HG02610 (cell line): ENCODE data around the gene ADGRD2.

Experiments used
- ATAC-seq: cut with Tn5 transposase; IDR thresholded peaks from one replicate; pipeline ENCODE4 v1.9.1; 2021; ENCODE audit warnings: mild to moderate bottlenecking, moderate library complexity; ENCODE audit not compliant: unreplicated experiment

Gene ADGRD2

DNA sequence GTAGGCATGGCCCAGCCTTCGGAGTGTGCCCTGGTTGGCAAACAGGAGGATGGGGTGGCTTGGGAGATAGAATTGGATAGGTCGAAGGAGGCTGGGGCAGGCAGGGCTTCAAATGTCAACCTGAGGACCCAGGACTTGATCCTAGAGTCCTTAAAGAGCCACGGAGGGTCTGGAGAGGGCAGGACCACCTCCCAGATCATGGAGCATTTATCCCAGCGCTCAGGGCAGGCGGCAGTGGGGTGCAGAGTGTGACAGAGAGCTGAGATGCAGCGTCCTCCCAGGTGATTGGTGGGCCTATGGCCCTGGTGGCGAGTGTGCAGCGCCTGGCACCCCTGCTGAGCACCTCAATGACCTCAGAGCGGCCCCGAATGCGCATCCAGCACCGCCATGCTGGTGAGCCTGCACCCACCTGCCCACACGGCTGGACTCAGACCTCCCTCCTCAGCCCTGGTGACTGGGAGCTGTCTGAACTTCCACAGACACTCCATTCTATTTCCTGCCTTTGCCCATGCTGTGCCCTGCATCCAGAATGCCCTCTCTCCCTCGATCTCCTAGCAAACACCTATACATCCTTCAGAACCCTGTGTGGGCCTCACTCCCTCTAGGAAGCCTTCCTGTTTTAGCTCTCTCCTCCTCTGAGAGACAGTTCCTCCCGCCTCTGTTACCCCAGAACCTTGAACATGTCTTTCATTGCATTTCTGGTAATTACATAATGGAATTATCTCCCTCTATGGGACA is 6.3 kb downstream of the ADGRD2 start:
- ATAC-seq: no peak

- no peak for ATAC-seq
These were observed 7.0 kb downstream of the ADGRD2 start for GRCh38 chr9:124457079-124457886.

DNA sequence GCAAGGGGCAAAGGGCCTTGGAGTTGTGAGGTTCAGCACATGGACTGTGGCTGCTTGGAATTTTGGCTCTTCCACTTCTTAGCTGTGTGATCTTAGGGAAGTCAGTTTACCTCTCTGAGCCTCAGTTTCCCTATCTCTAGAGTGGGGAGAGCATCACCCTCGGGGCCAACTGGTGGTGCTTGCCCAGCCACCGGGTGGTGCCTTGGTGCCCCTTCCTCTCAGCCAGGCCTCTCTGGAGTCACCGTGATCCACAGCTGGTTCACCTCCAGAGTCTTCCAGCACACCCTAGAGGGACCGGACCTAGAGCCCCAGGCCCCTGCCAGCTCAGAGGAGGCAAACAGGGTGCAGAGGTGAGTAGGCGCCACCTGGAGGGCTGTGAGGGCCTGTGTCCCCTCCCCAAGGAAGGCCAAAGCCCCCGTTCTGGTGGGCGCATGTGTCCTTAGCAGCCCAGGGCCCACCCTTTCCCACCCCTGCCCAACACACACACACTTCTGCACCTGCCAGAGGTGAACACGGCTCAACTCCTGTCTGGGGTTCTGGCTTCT is 7.7 kb downstream of the ADGRD2 start:
- no peak for ATAC-seq

DNA sequence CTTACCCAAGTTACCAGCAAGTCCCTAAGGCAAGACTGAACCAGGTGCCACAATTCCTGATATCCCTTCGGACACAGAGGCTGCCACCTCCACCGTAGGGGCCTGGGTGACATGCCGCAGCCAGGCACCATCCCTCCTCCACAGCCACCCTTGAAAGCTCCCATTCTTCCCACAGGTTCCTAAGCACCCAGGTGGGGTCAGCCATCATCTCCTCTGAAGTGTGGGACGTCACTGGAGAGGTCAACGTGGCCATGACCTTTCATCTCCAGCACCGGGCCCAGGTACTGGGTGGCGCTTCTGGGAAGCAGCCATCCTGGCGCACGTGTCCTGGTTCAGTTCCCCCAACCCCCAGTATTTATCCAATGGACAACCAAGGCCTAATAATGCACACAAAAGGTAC is 8.2 kb downstream of the ADGRD2 start:
- ATAC-seq: no peak

DNA sequence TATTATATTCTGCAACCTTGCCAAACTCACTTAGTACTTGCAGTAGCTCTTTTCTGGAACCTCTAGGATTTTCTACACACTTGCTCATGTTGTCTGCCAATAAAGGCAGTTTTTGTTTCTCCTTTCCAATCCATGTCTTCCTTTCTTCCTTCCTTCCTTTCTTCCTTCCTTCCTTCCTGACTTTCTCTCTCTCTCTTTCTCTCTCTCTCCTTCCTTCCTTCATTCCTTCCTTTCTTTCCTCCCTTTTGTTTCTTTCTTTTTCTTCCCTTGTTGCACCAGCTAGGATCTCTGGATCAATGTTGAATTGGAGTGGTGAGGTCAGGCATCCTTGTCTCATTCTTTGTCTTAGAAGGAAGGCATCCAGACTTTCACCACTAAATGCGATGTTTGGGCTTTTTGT is 12.5 kb downstream of the ADGRD2 start:
- ATAC-seq: no peak

- ATAC-seq: no peak
These were observed 15.5 kb downstream of the ADGRD2 start for GRCh38 chr9:124465736-124466135.

DNA sequence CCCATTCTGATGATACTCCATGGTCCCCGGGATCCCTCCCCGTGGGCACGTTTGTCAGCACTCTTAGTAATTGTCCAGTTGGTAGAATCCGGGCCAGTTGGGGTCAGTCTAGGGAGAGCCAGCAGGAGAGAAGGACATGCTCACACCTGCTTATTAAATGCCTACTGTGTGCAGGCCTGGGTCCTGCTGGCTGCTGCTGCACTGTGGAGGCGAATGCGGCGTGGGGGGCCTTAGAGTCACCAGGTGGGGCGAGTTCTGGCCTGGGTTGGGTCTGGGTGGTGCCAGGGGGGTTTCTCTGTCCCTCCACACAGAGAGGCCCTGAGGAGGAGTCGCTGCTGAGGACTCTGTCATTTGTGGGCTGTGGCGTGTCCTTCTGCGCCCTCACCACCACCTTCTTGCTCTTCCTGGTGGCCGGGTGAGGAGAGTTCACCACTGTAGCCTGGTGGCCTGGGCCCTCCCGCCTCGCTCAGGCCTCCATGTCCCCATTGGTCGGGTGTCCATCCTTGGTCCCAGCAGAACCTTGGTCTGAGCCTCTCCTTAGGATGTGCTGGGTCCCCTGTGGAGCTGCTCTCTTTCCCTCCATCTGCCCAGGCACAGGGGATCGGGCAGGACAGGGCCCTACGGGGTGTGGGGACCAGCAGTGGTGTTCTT is 17.3 kb downstream of the ADGRD2 start:
- no peak for ATAC-seq

DNA sequence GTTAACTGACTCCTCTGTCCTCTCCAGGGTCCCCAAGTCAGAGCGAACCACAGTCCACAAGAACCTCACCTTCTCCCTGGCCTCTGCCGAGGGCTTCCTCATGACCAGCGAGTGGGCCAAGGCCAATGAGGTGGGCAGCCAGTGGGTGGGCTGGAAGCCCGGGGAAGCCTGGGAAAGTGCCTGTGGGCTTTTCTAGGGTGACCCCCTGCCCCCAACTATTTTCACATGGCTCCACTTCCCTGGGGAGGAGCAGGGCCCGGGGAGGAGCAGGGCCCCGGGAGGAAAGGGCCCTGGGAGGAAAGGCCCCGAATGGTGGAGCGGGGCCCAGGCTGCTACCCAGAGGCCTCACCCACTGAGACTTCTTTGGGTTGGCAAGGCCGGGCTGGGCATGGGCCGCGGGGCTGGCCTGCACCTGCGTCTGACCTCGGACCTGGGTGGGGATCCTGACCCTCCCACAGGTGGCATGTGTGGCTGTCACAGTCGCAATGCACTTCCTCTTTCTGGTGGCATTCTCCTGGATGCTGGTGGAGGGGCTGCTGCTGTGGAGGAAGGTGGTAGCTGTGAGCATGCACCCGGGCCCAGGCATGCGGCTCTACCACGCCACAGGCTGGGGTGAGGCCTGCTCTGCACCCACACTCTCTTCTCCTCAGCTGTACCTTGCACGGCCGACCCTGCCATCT is 17.9 kb downstream of the ADGRD2 start:
- no peak for ATAC-seq

DNA sequence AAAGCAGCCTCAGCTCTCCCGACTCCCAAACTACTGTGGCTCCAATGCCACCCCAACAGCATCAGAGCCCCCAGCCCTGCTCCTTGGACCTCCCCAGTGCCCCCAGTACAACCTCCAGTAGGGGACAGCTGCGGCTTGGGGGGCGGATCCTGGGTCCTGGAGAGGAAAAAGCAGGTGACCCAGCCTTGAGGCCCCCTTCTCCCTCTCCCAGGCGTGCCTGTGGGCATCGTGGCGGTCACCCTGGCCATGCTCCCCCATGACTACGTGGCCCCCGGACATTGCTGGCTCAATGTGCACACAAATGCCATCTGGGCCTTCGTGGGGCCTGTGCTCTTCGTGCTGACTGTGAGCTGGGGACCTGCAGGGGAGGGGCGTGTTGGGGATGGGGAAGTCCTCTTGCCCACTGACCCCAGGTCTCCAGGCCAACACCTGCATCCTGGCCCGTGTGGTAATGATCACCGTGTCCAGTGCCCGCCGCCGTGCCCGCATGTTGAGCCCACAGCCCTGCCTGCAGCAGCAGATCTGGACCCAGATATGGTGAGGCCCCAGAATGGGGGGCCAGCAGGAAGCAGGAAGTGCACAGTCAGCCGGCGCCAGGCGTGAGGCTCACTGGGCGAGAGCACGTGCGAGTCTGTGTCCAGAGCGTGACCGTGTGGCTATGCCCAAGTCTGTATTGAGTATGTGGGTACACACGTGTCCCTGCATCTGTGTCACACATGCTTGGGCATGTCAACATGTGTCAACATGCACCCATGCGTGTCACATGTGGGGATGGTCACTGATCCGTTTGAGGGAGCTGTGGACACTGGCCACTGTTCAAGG is 19.0 kb downstream of the ADGRD2 start:
- no peak for ATAC-seq

- no peak for ATAC-seq
These were observed 20.1 kb downstream of the ADGRD2 start for GRCh38 chr9:124470306-124470705.

GRCh38 chr9:124470726-124471125 is 20.5 kb downstream of the ADGRD2 start:
- ATAC-seq: no peak

GRCh38 chr9:124471761-124472160 is 21.5 kb downstream of the ADGRD2 start:
- no peak for ATAC-seq

GRCh38 chr9:124472770-124473169 is 22.5 kb downstream of the ADGRD2 start:
- ATAC-seq: no peak

- no peak for ATAC-seq
These were observed 23.1 kb downstream of the ADGRD2 start for GRCh38 chr9:124473310-124473709.

GRCh38 chr9:124474151-124474550 is 23.9 kb downstream of the ADGRD2 start:
- no peak for ATAC-seq

DNA sequence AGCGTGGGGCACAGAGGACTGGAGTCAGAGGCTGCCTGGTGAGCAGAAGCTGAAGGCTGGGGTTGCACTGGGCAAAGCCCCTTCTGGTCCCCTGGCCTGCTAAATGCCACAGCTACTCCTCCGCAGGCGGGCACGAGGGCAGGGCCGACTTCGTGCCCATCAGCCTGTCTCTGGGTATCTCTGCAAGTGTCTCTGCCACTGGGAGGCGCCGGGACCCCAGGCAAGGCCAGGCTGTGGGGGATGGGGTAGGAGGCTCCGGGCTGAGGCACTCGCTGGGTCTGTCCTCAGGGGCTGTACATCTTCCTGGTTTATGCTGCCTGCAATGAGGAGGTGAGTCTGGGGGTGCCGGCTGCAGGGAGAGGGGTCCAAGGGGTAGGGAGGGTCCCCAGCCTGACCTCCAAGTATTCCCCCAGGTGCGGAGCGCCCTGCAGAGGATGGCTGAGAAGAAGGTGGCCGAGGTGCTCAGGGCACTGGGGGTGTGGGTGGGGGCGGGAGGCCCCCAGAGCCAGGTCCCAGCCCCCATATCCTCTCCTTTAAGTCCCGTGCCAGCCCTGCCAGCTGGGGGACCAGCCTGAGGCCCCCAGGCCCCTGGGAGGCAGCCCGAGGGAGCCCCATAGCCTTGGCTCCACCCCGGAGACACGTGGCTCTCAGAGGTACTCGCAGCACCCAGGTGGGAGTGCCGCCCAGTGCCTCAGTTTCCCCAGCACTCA is 25.1 kb downstream of the ADGRD2 start:
- no peak for ATAC-seq

- ATAC-seq: no peak
These were observed 25.8 kb downstream of the ADGRD2 start for GRCh38 chr9:124475868-124476690.

DNA sequence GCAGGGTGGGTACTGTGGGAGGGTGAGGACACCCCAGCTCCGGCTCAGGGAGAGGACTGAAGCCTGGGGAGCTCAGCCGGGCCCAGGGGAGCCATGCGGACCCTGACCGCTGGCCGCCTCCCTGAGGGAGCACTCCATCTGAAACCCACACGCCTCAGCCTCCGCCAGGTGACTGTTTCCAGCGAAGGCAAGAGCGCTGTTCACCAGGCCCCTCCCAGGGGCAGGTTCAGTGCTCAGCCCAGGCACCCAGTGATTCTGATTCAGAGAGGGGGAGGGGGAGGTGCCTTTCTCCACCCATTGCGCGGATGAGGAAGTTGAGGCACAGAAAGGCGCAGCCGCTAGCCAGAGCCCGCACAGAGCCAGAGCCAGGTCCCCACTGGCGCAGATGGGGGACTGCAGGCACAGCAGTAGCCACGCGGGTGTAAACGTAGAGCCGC is 27.0 kb downstream of the ADGRD2 start:
- no peak for ATAC-seq
